Thoracic aorta (tissue), 2 donors: ENCODE results near the gene HOXA4. TPM values are rescaled to one million over a fixed set of nuclear protein-coding genes. Genes with fewer than 3 reads are reported as not detected.

Source experiments
- ATAC-seq: fragments of 150-250 bp; one replicate; pipeline ENCODE4 v1.8.0; 2017; ENCODE audit warnings: low read depth; ENCODE audit not compliant: insufficient number of reproducible peaks, low FRiP score
- DNase-seq: peaks from one replicate; pipeline ENCODE4 v3.0.0-alpha.2; 2020; ENCODE audit warnings: low spot score
- H3K27ac ChIP-seq, 2 donors: fragments of 200-600 bp; sonication (generic); 1 replicate in 1 of 2; 2 replicates in 1 of 2; pipeline ENCODE4 v1.5.1; 2016; ENCODE audit warnings: mild to moderate bottlenecking in 2 of 2, moderate library complexity in 2 of 2
- H3K27me3 ChIP-seq: fragments of 200-600 bp; sonication (generic); replicated peaks from 2 replicates; pipeline ENCODE4 v1.6.0; 2016; ENCODE audit warnings: mild to moderate bottlenecking; ENCODE audit not compliant: insufficient read depth
- H3K36me3 ChIP-seq: fragments of 200-600 bp; sonication (generic); one replicate; pipeline ENCODE4 v1.5.1; 2016
- H3K4me1 ChIP-seq, 2 donors: fragments of 200-600 bp; sonication (generic); 1 replicate in 1 of 2; 2 replicates in 1 of 2; pipeline versions ENCODE4 v1.5.1 to v1.6.0; 2016; ENCODE audit warnings: low read depth in 2 of 2, mild to moderate bottlenecking in 1 of 2; ENCODE audit not compliant: control insufficient read depth in 1 of 2
- H3K4me3 ChIP-seq: fragments of 200-600 bp; sonication (generic); 2 replicates; pipeline ENCODE4 v1.5.1; 2016; ENCODE audit warnings: mild to moderate bottlenecking
- H3K9me3 ChIP-seq: fragments of 200-600 bp; sonication (generic); 2 replicates; pipeline ENCODE4 v1.5.1; 2016
- CTCF ChIP-seq: fragments of 200-600 bp; sonication (generic); IDR thresholded peaks from one replicate; pipeline ENCODE4 v1.5.1; 2019; ENCODE audit warnings: antibody characterized with exemption
- total RNA-seq, 2 donors: library from RNA; depleted of rRNA; stranded (reverse); fragments of >200 nt; gene quantifications; one replicate each; pipeline versions ENCODE4 v1.1.0 to v1.2.3, GENCODE V29; 2016

HOXA4 gene
- total RNA-seq, 2 donors from 2014 or later, result 3.7 to 6.1 TPM

- Histone ChIP-seq H3K27ac (no peak overlapping the region), H3K9me3 (no peaks in the 10 kb centered on the region), H3K4me3 (peak overlapping the region; percentile 74), H3K27me3 (peaks cover 24% of the 10 kb centered on the region), H3K4me1 (peaks cover 15 to 23% of the 10 kb centered on the region in 2 donors), H3K36me3 (no peaks in the 10 kb centered on the region)
- ATAC-seq, result no peak
- TF ChIP-seq CTCF, result no peak
- DNase-seq, result no peak
Observed at GRCh38 chr7:27172315-27172774, 41.8 kb upstream of the HOXA4 start.

GRCh38 chr7:27171637-27172314, 41.2 kb upstream of the HOXA4 start:
- no peaks in the 10 kb centered on the region for H3K9me3 ChIP-seq
- no peak overlapping the region for H3K4me3 ChIP-seq
- H3K36me3 ChIP-seq, result no peaks in the 10 kb centered on the region
- DNase-seq (no peak), ATAC-seq (no peak)
- H3K27me3 ChIP-seq, result peaks cover 24% of the 10 kb centered on the region
- peaks cover 15 to 23% of the 10 kb centered on the region in 2 donors for H3K4me1 ChIP-seq
- no peak for TF ChIP-seq CTCF
- H3K27ac ChIP-seq, result no peak overlapping the region

GRCh38 chr7:27171325-27171636, 40.7 kb upstream of the HOXA4 start:
- H3K9me3 ChIP-seq, result no peaks in the 10 kb centered on the region
- peaks cover 15 to 27% of the 10 kb centered on the region in 2 donors for H3K4me1 ChIP-seq
- ATAC-seq, result no peak
- TF ChIP-seq CTCF, result no peak
- no peak overlapping the region for H3K27ac ChIP-seq
- no peak for DNase-seq
- no peak overlapping the region for H3K4me3 ChIP-seq
- peaks cover 24% of the 10 kb centered on the region for H3K27me3 ChIP-seq
- H3K36me3 ChIP-seq, result no peaks in the 10 kb centered on the region

GRCh38 chr7:27170426-27171324, 40.1 kb upstream of the HOXA4 start:
- Histone ChIP-seq H3K4me3 (no peak overlapping the region), H3K9me3 (no peaks in the 10 kb centered on the region)
- no peak for TF ChIP-seq CTCF

GRCh38 chr7:27169658-27170425, 39.3 kb upstream of the HOXA4 start:
- no peak for DNase-seq
- Histone ChIP-seq H3K27ac (no peak overlapping the region), H3K4me1 (peaks cover 22 to 37% of the 10 kb centered on the region in 2 donors), H3K27me3 (peaks cover 24% of the 10 kb centered on the region), H3K9me3 (no peaks in the 10 kb centered on the region), H3K36me3 (no peaks in the 10 kb centered on the region), H3K4me3 (peak overlapping the region; percentile 13)
- ATAC-seq, result no peak
- no peak for TF ChIP-seq CTCF

More at GRCh38 chr7:27170426-27171324, 40.1 kb upstream of the HOXA4 start:
- Histone ChIP-seq H3K27ac (no peak overlapping the region), H3K4me1 (peaks cover 18 to 29% of the 10 kb centered on the region in 2 donors), H3K27me3 (peaks cover 29% of the 10 kb centered on the region), H3K36me3 (no peaks in the 10 kb centered on the region)
- no peak for ATAC-seq
- no peak for DNase-seq
